SK-N-SH (cell line): ENCODE results near the gene PTCSC3.

Source experiments
- EP300 ChIP-seq, 2 experiments: IDR thresholded peaks; 2 replicates each; pipeline versions ENCODE4 v1.4.0 to v1.6.1; 2012; ENCODE audit warnings: borderline replicate concordance in 1 of 2, low read depth in 1 of 2, low read length in 1 of 2
- JUND ChIP-seq: IDR thresholded peaks from 2 replicates; pipeline ENCODE4 v1.4.0; 2012
- MXI1 ChIP-seq: IDR thresholded peaks from 2 replicates; pipeline ENCODE4 v1.6.1; 2012; ENCODE audit warnings: mild to moderate bottlenecking, low read depth, low read length, improper control_type of control experiment
- POLR2AphosphoS5 ChIP-seq: IDR thresholded peaks from 2 replicates; pipeline ENCODE4 v1.6.1; 2012; ENCODE audit warnings: low read depth, low read length
- RAD21 ChIP-seq: IDR thresholded peaks from 2 replicates; pipeline ENCODE4 v1.6.1; 2012; ENCODE audit warnings: mild to moderate bottlenecking, low read length
- RFX5 ChIP-seq: IDR thresholded peaks from 2 replicates; pipeline ENCODE4 v1.6.1; 2012; ENCODE audit warnings: mild to moderate bottlenecking, improper control_type of control experiment, low read length
- RXRA ChIP-seq: IDR thresholded peaks from 2 replicates; pipeline ENCODE4 v1.4.0; 2012; ENCODE audit warnings: low read depth, mild to moderate bottlenecking, borderline replicate concordance
- SMC3 ChIP-seq: IDR thresholded peaks from 2 replicates; pipeline ENCODE4 v1.6.1; 2012; ENCODE audit warnings: low read depth, low read length, improper control_type of control experiment
- TAF1 ChIP-seq: IDR thresholded peaks from 2 replicates; pipeline ENCODE4 v1.6.1; 2012; ENCODE audit warnings: low read depth, mild to moderate bottlenecking, low read length, moderate library complexity, borderline replicate concordance
- TF ChIP-seq, protein P1 (sequence below): fragments of 200-600 bp; sonication (generic); IDR thresholded peaks from 2 replicates; pipeline ENCODE4 v1.6.1; 2017; ENCODE audit warnings: antibody characterized with exemption, mild to moderate bottlenecking, moderate library complexity

DNA sequence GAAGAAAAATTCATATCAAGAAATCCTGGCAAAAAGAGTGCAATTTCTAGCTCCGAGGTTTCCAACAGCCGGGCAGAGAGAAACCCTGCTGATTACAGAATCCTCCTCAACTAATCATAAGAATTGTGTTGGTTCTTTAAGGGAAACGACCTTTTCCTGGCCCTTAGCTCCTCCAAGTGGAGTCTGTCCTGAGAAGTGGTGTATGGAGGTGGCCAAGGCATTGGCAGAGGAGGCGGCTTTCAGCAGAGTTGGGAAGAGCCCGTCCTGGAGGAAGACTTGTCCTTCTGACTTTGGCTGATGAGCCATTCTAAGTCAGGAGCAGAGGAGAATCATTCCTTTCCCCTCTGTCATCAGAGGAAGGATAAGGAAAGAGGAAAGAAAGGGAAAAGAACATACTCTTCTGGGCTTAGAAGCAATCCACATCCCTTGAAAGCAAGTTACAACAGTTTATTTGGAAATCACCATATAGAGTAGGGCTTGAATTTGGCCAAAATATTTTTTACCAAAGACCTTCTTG, 46.5 kb upstream of the PTCSC3 start:
- TF ChIP-seq RXRA (no peak), EP300 (IDR thresholded peaks at IDR 0.05; ENCODE audit: borderline replicate concordance in 1 of 2, low read depth in 1 of 2, low read length in 1 of 2) (no peak), RFX5 (no peak), TAF1 (no peak), MXI1 (no peak), POLR2AphosphoS5 (no peak), SMC3 (no peak), JUND (no peak), RAD21 (no peak)
- TF ChIP-seq, protein P1, sequence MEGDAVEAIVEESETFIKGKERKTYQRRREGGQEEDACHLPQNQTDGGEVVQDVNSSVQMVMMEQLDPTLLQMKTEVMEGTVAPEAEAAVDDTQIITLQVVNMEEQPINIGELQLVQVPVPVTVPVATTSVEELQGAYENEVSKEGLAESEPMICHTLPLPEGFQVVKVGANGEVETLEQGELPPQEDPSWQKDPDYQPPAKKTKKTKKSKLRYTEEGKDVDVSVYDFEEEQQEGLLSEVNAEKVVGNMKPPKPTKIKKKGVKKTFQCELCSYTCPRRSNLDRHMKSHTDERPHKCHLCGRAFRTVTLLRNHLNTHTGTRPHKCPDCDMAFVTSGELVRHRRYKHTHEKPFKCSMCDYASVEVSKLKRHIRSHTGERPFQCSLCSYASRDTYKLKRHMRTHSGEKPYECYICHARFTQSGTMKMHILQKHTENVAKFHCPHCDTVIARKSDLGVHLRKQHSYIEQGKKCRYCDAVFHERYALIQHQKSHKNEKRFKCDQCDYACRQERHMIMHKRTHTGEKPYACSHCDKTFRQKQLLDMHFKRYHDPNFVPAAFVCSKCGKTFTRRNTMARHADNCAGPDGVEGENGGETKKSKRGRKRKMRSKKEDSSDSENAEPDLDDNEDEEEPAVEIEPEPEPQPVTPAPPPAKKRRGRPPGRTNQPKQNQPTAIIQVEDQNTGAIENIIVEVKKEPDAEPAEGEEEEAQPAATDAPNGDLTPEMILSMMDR: no peak
